ENCODE measurements around the gene CDC5L.
"Not testable (repeated sequence)": the region's sequence is repeated elsewhere in the genome, so short reads cannot be mapped to it uniquely, and the experiment has no call there.

The CDC5L gene

GRCh38 chr6:44422531-44422930 lies 35.0 kb downstream of the CDC5L start:
- DNase-seq = no peak

- no peak for DNase-seq
Measured at GRCh38 chr6:44423306-44423705, 35.8 kb downstream of the CDC5L start.

- no peak for DNase-seq
Measured at GRCh38 chr6:44425951-44426350, 38.4 kb downstream of the CDC5L start.

GRCh38 chr6:44428682-44429081 lies 41.2 kb downstream of the CDC5L start:
- DNase-seq = no peak

GRCh38 chr6:44430326-44430725 lies 42.8 kb downstream of the CDC5L start:
- DNase-seq = no peak

- no peak for DNase-seq
Measured at GRCh38 chr6:44431118-44431725, 43.7 kb downstream of the CDC5L start.

GRCh38 chr6:44432227-44432626 lies 44.7 kb downstream of the CDC5L start:
- DNase-seq = no peak

- no peak for DNase-seq
Measured at GRCh38 chr6:44432726-44433125, 45.2 kb downstream of the CDC5L start.

GRCh38 chr6:44435500-44435899 lies 48.0 kb downstream of the CDC5L start:
- DNase-seq = no peak

- DNase-seq = no peak
Measured at GRCh38 chr6:44438827-44439226, 51.3 kb downstream of the CDC5L start.

GRCh38 chr6:44439270-44440045 lies 52.0 kb downstream of the CDC5L start:
- no peak for DNase-seq

- no peak for DNase-seq
Measured at GRCh38 chr6:44441091-44441855, 53.8 kb downstream of the CDC5L start.

GRCh38 chr6:44442236-44442635 lies 54.7 kb downstream of the CDC5L start:
- no peak for DNase-seq

GRCh38 chr6:44442833-44443444 lies 55.4 kb downstream of the CDC5L start:
- no peak for DNase-seq

GRCh38 chr6:44444853-44445252 lies 57.3 kb downstream of the CDC5L start:
- DNase-seq = no peak

GRCh38 chr6:44446626-44447300 lies 59.3 kb downstream of the CDC5L start:
- DNase-seq = no peak

GRCh38 chr6:44449181-44449580 lies 61.7 kb downstream of the CDC5L start:
- DNase-seq = not testable (repeated sequence)

GRCh38 chr6:44451803-44452695 lies 64.5 kb downstream of the CDC5L start:
- DNase-seq = no peak

GRCh38 chr6:44452725-44453124 lies 65.2 kb downstream of the CDC5L start:
- DNase-seq = no peak

GRCh38 chr6:44453146-44453545 lies 65.6 kb downstream of the CDC5L start:
- no peak for DNase-seq

GRCh38 chr6:44454198-44454597 lies 66.7 kb downstream of the CDC5L start:
- no peak for DNase-seq
